COLO668 (cell line): ENCODE measurements around the gene PLN.

Experiments
- DNase-seq: peaks from one replicate; lab custom pipeline; 2025; ENCODE audit not compliant: unreplicated experiment; lab: John Stamatoyannopoulos, UW

PLN gene

DNA sequence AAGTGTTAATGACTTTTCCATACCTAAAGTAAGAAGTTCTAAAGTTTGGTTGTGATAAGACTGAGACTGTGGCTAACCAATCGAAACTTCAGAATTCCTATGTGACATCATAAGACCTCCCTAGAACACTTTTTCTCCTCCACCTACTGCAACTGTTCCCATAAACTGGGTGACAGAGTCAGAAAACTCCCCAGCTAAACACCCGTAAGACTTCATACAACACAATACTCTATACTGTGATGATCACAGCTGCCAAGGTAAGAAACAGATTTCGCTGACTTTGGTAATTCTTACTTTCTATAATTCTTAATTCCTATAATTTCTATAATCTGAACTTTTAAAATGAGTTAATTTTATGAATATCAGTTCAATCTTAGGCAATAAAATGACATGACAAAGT is at the start of gene PLN:
TSS of gene PLN (plus strand) at position 161 of the 400 bp plus-strand sequence. CDS start 10,626 bp downstream, outside the sequence.
- DNase-seq = no peak

DNA sequence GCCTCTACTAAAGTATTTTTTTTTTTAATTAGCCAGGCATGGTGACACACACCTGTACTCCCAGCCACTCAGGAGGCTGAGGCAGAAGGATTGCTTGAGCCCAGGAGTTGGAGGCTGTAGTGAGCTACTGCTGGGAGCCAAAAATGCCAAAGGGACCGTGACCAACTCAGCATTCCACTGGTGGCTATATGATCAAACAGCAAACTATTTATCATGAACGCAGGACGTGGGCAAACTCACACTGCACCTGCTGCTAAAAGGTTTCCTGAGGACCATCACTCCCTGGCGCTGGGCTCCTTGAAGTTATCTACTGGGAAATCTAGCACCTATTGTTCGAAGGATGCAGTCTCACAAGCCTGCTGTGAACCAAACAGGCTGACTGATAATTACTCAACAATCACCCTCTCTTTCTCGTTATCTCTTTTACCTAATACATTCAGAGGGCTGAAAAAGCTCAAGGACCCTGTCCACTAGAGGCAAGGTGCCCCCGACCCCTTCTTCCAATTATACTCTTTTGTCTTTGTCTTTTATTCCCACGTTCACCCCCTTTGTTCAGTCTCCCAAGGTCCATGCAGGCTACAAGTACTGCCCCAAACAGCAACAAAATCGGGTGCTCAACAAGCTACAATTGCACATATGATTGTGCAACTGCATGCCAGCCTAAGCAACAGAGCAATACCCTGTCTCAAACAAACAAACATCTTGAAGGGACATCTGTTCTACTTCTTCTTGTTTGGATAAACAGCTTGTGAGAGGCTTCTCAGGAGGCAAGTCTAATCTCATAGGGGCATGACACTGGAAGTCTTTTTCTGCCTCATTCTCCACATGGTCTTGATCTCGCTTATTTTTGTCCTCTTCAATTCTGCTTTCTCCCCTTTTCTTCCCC is 47.7 kb upstream of the PLN start:
- no peak for DNase-seq

DNA sequence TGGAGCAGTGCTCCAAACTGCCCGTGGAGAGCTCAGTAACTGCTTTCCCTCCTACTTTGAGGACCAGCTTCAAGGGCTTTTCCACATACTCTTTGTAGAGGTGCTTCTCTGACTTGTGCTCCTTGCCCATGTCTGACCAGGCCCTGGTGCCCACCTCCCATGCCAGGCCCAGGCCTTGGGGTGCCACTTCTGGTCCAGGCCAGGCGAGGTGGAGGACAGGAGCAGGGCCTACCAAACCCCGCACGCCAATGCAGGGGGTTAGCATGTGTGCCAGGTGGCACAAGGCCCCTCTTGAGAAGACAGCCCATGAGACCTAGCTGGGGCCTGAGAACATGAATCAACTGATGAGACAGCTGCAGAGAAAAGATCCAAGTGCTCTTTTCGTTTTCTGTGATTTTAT is 47.0 kb upstream of the PLN start:
- no peak for DNase-seq

DNA sequence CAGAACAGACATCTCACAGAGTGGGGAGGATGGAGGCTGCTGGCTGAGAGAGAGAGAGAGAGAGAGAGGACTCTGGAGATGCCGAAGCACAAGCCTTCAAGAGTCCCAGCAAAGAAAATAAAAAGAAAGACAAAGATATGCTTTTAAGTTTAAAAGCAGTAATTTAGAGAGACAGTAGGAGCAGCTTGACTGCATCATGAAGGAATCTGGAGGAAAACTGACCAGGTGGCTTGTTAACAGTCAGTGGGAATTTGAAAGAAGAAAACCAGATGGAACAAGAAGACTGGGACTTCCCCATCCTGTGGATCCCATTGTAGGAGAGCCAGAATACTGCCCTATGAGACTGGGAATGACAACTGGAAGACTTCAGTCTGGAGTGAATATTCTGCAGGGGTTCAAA is 46.3 kb upstream of the PLN start:
- no peak for DNase-seq

DNA sequence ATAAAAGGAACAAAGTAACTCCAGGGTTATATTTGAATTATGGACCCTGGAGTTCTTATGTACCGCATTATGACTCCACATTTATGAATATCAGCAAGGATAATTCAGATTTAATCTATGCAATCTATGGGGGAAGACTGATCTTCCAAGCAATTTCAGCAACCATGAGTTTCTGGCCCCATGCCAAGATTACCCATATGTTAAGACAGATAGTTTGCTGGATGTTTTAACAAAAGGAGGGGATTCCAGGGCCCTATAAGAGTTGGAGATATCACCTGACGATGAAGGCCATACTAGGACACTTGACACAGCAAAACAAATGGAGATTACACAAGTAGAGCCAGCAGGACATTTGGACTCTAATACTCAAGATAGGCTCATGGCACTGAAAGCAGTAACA is 45.9 kb upstream of the PLN start:
- no peak for DNase-seq

DNA sequence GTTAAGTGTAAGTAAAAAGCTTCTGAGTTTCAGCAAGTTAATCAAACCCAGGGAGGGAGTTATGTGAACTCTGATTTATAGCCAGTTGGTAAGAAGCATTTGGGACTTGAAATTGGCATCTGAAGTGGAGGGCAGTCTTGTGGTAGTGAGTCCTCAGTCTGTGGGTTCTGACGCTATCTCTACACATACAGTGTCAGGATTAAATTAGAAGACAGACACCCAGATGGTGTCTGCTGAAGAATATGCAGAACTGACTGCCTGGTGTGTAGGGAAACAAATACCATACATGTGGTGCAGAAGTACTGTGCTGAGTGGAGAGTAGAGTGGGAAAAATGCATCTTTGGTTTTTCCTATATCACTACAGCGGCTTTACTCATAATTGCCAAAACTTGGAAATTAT is 43.5 kb upstream of the PLN start:
- DNase-seq = no peak

DNA sequence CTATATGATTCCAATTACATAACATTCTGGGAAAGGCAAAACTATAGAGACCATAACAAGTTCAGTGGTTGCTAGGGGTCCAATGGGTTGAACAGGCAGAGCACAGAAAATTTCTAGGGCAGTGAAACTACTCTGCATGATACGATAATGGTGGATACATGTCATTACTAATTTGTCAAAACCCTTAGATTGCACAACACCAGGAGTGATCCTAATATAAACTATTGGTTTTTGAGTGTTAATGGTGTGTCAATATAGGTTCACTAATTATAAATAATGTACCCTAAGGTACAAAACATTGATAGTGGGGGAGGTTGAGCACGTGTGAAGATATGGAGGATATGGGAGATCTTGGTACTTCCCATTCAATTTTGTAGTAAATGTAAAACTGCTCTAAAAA is 42.4 kb upstream of the PLN start:
- no peak for DNase-seq

DNA sequence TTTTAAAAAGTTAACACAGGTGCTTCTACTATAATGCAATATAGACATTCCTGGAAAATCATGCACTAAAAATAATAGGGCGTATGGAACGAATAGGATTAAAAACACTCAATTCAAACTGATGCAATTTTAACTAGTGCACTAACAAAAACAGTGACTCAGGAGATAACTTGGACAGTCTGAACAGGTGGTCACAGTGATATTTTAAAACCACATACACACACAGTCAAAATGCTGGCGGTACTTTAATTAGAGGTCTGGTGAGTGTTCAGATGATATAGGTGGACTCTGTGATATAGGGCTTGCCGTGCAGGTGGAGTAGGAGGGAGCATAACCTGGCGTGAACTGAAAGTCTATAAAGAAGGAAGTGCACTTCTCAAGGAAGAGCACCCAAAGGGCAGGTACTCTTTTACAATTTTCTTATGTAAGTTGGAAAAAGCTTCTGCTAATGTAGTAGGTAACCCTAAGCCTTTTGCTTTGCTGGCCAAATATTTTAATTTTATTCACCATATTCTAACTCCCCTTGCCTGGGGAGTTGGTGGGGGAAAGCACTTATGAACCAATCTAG is 41.9 kb upstream of the PLN start:
- no peak for DNase-seq

DNA sequence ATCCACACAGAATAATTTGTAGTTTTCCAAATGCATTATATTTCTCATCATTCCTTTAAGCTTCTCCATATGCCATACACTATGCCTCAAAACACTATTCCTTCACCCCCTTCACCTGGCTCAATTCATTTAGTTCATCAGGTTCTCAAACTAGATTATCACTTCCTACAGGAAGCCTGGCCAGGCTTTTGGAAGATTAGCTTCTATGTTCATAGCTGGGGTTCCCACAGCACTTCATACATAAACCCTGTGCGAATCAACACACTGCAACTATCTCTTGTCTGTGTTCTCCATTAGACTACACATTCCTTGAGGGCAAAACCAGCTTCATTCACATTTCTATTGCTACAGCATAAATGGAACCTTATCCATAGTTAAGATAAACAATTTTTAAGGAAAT is 40.5 kb upstream of the PLN start:
- no peak for DNase-seq

DNA sequence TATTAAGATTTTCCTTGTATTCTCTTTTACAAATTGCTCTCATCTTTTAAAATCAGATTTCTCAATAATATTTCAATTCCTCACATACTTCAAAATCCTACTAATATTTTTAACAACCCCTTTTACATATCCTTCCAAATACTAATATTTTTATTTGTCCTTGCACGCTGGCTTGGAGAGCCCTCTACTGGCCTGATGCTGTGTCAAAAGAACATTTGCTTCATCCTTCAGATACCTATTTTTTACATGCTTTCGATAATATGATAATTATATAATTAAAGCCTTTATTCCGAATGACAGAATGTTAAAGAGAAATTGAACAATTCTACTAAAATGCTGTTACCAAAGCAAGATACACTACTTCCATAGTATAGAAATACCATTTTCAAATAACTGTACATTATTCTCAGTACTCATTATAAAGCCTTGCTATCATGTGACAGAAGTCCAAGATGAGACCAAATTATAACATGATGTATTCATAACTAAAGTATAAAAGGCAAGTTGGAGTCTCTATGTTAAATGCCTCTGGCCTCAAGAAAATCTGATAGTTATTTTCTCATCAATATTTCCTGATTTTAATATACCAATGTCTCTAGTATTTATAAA is 39.0 kb upstream of the PLN start:
- peak; percentile 7 for DNase-seq

DNA sequence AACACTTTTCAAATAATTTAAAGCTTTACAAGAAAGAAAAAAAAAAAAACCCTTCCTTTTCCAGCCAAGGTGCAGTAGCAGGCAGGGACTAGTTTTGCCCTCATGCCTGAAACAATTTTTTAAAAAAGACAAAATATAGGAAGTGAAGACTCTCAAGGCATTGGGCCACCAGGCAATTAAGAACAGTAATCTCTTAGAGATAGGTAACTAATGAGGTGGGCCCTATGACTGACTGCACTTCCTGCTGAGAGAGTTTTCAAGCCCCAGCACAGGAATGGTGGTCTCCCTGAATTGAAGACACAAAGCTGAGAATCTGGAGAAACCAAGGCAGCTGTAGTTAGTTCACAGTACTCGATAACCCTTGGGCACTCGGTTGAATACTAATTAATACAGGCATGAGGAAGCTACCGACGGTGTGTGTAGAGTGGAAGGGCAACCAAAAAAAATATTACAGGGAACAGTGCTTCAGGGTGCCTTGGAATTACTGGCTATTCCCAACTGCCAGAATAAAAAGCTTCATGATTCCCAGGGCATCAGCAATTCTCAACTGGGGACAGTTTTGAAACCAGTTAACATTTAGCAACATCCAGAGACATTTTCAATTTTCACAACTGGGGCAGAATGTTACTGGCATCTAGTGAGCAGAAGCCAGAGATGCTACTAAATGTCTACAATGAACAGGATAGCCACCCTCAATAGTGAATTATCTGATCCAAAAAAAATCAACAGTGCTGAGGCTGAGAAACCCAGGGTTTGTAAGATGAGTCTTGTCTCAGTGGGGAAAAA is 36.0 kb upstream of the PLN start:
- DNase-seq = no peak

DNA sequence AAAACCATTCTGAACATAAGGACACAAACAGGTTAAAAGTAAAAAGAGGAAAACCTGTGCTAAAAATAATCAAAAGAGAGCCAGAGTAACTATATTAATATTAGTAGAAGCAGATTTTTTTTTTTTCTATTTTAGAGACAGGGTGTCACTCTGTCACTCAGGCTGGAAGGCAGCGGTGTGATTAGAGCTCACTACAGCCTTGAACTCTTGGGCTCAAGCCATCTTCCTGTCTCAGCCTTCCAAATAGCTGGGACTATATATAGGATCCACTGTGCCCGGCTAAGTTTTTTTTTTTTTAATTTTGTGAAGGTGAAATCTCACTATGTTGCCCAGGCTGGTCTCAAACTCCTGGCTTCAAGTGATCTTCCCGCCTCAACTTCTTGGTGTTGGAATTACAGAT is 33.4 kb upstream of the PLN start:
- DNase-seq = no peak

DNA sequence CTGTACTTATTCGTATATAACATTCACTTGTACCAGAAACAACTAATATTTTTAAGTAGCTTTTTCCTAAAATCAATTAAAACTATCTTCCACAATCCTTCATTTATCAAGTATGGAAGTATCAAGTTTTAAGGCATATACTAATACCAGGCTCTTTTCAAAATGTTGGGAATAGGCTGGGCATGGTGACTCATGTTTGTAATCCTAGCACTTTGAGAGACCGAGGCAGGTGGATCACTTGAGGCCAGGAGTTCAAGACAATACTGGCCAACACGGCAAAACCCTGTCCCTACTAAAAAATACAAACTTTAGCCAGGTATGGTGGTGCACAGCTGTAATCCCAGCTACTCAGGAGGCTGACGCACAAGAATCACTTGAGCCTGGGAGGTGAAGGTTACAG is 25.7 kb upstream of the PLN start:
- DNase-seq = no peak

DNA sequence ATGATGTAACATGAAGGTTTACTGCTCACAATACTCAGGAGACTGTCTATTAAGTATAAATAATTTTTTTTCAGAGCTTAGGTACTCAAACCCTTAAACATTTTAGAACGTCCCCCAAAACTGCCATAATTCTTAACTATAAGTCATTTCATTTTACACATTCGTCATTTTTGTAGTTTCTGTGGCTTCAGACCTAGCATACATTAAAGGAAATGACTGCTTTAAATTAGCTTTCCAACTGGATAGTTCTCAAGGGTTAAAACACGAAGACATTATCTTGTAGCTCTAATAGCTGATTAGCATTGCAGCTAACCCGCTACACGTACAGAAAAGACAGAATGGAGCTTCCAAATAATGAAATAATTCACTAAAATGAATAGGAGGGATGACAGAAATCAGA is 24.9 kb upstream of the PLN start:
- DNase-seq = no peak

DNA sequence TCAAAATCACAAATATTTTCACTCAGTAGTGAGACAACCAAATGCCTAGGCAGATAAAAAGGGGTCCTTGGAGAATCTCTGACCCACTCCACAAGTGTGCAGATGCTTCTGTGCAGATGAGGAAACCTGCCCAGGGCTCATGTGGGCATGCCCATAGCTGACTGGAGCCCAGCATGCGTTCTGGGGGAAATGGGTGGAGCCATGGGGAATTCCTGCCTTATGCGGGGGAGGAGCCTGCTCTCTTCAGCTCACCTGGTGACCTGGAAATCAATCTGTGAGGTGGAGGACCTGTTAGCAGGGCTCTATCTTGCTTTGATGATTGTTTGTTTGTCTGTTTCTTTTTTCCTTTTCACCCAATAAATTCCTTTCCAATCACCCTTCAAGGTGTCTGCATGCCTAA is 23.4 kb upstream of the PLN start:
- DNase-seq = peak; percentile 2

DNA sequence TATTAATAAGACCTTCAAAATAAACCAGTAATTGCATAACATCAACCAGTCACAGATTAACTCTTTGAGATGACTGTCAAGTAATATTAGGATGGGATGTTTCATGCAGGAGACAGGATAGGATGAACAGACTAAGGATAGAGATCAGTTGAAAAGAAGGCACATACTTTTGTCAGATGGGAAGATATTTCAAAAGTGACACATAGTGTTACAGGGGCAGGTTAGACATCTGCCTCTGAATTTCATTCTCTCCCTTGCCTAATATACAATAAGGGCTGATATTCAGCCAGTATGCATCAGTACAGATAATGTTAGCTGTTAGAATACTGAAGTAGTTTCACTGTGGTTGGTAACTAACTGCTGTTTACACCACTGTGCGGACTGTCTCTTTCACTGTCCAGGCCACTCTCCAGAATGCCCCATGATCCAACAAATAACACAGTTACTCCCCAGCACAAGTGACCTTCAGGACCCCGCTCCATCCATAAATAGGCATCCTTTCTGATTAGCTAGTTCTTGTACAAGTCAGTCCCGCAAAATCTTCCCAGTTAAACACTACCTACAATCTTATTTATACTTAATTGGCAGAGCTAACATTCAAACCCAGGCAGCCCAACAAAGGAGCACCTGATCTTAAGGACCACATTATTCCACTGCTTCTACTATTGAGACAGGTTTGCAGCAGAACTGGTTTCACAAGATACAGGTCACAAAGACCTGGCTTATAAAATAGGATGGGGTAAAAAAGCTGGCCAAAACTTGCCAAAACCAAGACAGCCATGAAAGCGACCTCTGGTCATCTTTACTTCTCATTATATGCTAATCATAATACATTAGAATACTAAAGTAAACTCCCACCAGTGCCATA is 21.9 kb upstream of the PLN start:
- no peak for DNase-seq

DNA sequence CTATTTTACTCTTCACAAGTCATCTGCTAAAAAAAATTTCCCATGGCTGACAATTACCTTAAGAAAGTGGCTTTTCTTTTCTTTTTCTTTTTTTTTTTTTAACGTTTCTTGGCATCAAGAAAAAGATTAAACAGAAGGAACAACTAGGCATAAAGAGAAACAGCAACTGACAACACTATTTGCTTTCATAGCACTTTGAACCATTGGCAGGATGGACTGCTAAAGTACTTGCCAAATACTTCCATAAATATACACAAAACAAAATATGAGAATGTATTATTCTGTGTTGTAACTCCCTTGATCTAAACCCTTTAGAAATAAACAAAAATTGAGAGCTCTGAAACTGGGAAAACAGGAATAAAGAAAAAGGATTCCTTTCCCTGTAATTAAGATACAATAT is 20.0 kb upstream of the PLN start:
- DNase-seq = no peak

DNA sequence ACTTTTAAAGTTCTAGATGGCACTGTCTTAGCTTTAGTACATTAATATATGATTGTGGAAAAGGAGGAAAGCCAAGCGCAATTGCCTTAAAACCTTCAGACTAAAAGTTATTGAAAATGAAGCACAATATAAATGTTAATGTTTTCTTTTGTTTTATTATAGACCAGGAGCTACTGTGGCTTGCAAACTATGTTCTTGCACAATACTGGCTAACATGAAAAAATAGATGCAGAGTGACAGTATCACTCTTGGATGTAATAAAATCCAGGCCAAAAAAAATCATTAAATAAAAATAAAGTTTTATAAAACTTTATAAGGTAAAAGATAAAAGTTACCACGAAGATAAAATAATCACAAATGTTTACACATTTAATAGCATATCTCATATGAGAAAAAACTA is 18.3 kb upstream of the PLN start:
- DNase-seq = no peak

DNA sequence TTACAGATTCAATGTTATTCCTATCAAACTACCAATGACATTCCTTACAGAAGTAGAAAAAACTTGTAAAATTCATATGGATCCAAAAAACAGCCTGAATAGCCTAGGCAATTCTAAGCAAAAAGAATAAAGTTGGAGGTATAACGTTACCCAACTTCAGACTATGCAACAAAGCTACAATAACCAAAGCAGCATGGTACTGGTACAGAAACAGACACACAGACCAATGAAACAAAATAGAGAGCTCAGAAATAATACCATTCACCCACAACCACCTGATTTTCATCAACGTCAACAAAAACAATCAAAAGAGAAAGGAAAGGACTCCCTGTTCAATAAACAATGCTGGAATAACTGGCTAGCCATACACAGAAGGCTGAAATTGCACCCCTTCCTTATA is 17.2 kb upstream of the PLN start:
- no peak for DNase-seq

DNA sequence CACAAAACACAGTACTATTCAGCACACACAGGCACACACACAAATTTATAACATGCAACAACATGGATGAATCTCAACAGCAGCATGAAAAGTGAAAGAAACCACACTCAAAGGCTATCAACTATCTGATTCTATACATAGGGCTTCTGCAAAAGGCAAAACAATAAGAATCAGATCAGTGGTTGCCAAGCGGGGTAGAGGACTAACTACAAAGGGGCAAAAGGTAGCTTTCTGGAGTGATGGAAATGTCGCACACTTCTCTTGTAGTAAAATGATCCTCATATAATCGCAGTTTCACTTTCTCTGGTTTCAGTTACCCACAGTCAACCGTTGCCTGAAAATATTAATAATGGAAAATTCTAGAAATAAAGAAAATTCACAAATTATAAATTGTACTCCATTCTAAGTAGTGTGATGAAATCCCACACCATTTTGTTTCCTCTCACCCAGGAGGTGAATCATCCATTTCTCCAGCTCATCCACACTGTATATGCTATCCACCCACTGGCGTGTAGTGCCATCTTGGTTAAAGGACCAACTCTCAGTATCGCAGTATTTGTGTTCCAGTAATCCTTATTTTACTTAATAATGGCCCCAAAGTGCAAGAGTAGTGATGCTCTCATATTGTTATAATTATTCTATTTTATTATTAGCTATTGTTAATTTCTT is 12.8 kb upstream of the PLN start:
- DNase-seq = no peak
